GM12892 (cell line): ENCODE data around the gene CST11.

Source experiments
- DNase-seq: peaks from one replicate; pipeline ENCODE4 v3.0.0; 2011; ENCODE audit not compliant: insufficient read length
- FAIRE-seq: peaks from 2 replicates; lab custom pipeline; 2011; peaks lifted over from hg19 to GRCh38; lab: Jason Lieb, UNC
- POLR2A ChIP-seq: IDR thresholded peaks from 2 replicates; pipeline ENCODE4 v1.6.1; 2011; ENCODE audit warnings: low read depth, low read length, control low read depth
- POLR2AphosphoS5 ChIP-seq: IDR thresholded peaks from 2 replicates; pipeline ENCODE4 v1.6.1; 2011; ENCODE audit warnings: low read depth, low read length, control low read depth
- TAF1 ChIP-seq: IDR thresholded peaks from 2 replicates; pipeline ENCODE4 v1.6.1; 2011; ENCODE audit warnings: low read depth, mild to moderate bottlenecking, control low read depth, low read length, borderline replicate concordance

The CST11 gene

GRCh38 chr20:23403751-23404150 is 48.9 kb downstream of the CST11 start:
- FAIRE-seq, result no peak

GRCh38 chr20:23401051-23401450 is 51.6 kb downstream of the CST11 start:
- FAIRE-seq (no peak), DNase-seq (no peak)

More at GRCh38 chr20:23403751-23404150, 48.9 kb downstream of the CST11 start:
- no peak for DNase-seq
- TF ChIP-seq TAF1 (no peak), POLR2AphosphoS5 (no peak), POLR2A (no peak)

More at GRCh38 chr20:23401051-23401450, 51.6 kb downstream of the CST11 start:
- no peak for TF ChIP-seq TAF1
- TF ChIP-seq POLR2A, result no peak
- no peak for TF ChIP-seq POLR2AphosphoS5
